Stimulated activated CD4-positive, alpha-beta T cell treated with anti-CD3 and anti-CD28 coated beads, Interleukin-4, amount 100 ng/mL, for 4 hours (primary cell): ENCODE results near the gene DCHS1.

ENCODE experiments used
- DNase-seq, 2 experiments: peaks; one replicate each; pipeline ENCODE4 v3.0.0-alpha.2; 2020

Gene DCHS1

DNA sequence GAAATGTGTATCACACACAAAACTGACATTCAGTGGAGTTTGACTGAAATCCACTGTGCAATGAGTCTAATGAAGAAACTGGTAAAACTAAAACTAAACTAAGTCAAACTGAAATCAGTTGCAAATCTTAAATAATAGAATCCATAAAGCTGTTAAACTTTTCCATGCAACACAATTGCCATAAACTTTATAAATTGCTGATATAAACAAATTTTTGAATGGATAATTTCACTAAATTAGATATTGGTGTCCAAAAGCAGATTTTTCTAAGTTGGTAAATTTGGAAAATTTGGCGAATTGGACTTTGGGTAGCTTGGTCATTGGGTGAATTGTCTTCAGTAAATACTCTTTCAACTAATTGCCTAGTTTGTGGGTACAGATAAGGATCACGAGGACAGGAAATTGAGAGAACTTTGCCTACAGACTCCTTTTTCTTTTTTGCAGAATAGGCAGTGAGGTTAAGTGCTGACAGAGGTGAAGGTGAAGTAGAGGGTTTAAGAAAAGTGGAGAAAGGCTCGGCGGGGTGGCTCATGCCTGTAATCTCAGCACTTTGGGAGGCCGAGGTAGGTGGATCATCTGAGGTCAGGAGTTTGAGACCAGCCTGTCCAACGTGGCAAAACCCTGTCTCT, 14.7 kb upstream of the DCHS1 start:
- DNase-seq: no peak

DNA sequence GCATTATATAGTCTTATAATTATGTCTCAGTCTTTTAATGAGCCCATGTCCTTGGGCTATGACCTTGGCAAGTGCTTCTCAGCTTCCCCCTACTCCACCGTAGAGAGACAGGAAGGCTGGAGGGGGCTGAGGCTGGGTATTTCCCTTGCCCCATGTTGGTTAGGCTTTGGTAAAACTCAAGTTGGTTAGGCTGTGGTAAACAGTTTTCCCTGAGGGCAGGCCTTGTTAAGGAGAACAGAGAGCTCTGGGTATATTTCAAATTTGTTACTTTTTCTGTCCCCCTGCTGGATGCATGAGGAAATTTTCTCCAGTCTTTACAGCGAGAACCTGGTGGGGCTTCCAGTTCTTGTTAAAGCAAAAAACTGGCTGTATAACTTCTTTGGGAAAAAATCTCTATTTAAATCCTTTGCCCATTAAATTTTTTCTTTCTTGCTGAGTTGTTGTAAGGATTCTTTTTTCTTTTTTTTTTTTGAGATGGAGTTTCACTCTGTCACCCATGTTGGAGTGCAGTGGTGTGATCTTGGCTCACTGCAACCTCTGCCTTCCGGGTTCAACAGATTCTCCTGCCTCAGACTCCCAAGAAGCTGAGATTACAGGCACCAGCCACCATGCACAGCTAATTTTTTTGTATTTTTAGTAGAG, 12.2 kb upstream of the DCHS1 start:
- DNase-seq: no peak

DNA sequence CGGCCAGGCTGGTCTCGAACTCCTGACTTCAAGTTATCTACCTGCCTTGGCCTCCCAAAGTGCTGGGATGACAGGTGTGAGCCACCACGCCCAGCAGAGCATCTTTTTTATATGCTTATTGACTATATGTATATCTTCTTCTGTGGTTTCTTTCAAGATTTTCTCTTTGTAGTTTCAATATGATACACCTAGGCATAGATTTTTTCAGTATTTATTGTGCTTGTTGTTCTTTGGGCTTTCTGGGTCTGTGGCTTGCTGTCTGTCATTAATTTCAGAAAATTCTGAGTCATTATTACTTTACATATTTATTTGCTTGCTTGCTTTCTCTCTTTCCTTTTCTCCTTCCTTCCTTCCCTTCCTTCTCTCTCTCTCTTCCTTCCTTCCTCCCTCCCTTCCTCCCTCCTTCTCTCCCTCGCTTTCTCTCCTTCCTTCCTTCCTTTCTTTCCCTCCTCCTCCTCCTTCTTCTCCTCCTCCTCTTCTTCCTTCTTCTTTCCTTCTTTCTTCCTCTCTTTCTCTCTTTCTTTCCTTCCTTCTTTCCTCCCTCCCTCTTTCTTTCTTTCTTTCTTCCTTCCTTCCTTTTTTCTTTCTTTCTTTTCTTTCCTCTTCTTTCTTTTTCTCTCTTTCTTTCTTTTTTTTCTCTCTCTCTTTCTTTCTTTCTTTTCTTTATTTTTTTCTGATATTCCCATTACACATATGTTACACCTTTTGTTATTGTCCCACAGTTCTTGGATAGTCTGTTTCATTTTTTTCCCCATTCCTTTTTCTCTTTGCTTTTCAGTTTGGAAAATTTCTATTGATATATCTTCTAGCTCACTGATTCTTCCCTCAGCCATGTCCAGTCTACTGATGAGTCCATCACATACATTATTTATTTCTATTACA, 10.9 kb upstream of the DCHS1 start:
- no peak for DNase-seq

DNA sequence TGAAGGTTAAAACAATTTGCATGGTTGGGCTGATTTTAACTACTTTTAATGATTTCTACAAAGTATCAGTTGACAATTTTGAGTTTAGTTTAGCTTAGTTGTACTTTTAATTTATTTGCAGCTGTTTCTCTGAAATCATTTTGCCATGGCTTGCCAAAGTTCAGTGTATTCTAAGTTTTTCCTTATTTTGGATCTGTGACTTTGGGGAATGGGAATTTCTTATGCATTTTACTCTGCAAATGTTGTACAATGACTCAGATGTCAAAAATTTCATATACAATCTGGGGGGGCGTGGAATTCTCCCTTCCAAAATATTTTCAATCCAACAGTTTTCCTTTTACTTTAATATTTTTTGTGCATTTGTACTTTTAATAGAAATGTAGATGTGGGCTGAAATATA, 8.9 kb upstream of the DCHS1 start:
- no peak for DNase-seq

DNA sequence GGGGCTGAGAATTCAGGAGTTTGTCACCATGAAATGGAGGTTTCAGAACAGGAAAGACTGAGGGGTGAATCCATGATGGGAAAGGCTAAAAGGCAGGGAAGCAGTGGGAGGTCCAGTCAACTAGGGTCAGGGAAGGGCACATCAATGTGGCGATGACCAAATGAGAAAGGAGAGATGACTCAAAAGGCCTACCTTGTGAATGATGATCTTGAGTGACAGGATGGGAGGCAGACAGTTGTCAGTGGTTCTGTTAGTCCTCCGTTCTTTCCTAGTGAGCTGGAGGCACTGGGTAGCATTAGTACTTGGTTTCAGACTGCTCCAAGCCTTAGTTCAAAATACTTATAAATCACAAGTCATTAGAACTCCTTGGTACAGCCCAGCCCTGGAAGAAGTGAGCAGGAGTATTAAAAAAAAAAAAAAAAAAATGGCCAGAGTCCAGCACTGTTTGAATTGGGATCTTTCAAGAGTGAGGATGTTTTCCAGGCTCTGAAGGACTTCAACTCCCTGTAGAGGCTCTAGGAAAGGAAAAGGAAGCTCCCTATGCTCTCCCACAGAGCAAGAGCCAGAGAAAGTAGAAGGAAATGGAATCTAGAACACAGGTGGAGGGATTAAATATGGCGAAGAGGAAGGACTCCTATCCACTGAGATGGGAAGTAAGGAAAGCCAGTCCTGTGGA, 8.3 kb upstream of the DCHS1 start:
- DNase-seq: no peak

DNA sequence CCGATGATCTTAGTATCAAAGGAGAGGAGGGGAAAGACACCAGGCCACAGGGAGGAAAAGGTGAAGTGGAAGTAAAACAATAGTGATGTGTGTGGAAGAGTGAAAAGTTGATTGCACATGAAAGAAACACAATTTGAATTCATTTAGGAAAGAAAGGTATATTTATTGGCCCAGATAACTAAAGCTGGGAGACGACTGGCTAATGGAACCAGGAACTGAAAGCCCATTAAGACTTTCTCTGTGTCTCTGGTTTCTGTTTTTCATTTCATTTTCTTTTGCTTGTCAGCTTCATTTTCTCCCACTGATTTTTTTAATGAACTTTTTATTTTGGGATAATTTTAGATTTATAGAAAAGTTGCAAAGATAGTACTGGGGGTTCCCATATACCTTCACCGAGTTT, 5.1 kb upstream of the DCHS1 start:
- no peak for DNase-seq

DNA sequence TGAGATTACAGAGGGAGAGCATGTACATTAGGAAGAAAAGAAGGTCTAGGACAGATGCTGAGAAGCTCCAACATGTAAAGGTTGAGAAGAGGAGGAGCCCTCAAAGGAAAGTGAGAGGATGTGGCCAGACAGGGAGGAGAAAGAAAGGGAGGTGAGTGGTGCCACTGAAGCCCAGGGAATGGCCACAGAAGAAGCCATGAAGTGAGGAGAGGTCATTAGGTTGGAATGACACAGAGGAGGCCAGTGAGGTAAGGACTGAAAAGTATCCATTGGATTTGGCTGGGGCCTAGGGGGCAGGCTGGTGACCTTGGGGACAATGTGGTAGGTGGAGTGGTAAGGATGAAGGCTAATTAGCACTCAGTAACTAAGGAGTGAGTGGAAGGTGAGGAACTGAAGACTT, 3.0 kb upstream of the DCHS1 start:
- DNase-seq: no peak

DNA sequence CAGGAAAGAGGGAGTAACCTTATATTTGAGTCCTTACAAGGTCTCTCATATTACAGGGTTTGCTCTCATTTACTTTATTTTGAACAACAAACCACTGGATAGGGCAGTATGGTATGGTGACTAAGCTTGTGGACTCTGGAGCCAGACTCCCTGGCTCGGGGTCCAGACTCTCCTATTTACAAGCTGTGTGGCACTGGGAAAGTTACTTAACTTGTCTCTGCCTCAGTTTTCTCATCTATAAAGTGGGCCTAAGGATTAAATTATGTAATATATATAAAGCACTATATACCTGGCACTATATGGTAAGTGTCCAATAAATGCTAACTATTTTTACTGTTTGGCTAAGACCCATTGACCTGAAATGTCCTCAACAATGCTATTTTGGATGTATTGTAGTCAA, 1.7 kb upstream of the DCHS1 start:
- no peak for DNase-seq

DNA sequence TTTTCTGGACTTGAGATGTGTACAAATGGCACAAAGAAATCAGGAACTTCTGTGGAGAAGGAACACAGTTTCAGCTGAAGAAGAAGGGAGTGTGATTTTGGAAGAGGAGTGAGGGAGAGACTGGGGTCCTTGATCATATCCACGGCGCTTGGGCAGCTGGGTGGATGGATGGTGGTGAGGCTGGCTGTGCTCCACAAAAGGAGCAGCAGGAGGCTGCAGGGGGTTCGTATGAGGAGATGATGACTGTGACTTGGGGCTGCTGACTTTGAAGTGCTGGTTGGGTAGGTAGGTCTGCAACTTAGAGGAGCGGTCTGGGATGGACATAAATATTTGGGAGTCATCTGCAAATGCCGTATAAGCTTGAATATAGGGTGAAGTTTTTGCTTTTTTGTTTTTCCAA, 1.3 kb upstream of the DCHS1 start:
- no peak for DNase-seq

DNA sequence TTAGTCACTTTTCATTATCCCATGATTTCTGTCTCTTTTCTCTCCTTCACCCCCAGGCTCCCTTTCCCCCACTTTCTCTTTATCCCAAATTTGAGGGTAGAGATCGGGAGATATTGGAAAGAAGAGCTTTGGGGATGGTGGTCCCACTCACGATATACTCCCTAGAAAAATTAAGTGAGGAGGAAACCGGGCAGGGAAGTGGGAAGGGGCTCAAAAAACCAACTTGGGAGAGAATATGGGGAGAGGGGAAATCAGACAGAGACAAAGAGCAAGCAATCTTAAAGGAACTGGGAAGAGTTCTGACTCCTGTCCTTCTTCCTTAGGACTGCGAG, 941 bp upstream of the DCHS1 start:
- DNase-seq: no peak

DNA sequence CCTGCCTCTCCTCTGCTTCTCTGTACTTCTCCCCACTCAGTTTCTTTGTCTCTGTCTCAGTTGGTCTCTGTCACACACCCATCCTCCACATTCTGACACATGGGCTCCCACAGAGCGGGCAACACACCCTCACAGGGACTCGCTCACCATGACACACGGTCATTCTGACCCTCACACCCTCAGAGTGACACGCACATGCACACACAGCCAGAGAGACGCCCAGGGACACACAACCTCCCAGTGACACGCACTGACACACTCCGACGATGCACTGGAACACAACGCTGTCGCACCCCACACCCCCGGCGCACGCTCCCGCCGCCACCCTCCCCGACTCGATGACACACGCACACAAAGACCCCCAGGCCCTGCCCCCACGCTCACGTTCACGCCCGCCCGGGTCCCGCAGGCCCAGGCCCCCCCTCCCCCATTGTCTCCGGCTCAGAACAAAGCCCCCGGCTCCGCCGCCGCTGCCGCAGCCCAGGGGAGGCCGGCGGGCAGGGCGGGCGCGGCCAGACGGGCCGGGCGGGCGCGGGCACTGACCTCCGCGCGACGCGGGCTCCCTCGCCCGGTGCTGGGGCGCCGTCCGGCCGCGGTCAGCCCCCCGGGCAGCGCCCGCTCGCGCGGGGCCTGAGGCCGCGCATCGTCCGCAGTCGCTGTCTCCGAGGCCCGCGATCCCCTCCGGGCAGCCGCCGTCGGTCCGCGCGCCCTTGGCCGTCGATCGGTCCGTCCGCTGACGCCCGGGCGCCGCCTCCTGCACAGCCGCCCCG, 404 bp downstream of the DCHS1 start:
- peak; percentile 30 to 35 for DNase-seq

DNA sequence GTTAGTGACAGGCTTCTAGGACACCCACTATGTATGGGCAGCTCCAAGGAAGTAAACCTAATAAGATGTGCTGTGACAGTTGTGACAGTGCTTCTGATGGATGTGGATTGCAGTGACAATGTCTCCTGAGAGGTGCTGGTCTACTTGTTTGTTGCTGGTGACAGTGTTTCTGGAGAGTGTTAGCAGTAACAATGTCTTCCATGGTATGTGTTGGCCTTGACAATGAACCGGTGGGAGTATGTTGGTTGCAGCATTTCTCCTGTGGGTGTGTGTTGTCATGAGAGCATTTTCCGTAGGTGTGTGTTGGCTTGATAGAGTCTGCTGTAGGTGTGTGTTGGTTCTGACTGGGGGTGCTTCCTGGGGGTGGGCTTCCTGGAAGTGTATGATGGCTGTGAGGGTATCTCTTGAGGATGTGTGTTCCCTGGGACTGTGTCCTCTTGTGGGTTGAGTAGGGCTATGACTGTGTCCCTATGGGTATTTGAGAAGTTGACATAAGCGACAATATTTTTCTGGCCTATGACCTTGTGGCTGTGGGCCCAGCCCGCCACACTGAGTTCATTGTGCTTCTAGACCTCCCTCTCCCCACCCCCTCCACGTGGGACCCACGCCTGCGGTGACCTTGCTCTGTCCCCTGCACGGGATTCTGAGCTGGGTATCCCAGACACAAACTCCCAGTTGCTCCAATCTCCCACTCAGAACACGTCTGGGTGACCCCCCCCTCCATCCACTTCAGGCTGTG, 1.2 kb downstream of the DCHS1 start:
- peak in 1 of 2 experiments; percentile 38 for DNase-seq

DNA sequence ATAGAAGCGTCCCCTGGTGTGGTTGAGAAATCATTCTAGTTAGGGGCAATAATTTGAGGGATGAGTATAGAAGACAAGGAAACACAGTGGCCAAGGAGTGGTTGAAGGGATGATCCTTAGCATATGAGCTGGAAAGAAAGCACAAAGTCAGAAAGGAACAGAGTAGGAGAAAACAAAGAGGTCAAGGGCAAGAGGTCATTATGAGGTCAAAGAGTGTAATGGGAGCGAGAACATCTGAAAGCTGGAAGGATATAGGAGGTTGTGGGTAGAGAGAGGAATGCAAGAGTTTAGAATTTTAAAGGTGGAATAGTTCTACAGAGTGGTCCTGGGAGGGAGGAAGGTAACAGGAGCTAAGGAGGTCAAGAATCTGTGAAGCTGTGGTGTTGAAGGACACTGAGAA, 2.0 kb downstream of the DCHS1 start:
- no peak for DNase-seq

DNA sequence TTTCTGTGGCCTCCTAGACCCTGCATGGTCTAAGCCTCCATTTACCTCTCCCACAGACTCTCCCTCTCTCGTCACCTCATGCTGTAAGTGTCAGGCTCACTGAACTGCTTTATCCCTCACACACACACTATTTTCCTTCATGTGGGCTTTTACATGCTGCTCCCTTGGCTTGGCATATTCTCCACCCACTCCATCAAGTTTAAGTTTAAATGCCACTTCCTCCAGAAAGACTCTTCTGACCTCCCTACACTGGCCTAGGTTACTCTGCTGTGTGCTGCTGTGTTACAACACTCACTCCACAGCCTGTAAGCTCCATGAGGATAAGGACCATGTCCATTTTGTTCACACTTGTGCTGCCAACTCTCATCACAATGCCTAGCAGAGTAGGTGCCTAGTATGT, 2.5 kb downstream of the DCHS1 start:
- DNase-seq: no peak

DNA sequence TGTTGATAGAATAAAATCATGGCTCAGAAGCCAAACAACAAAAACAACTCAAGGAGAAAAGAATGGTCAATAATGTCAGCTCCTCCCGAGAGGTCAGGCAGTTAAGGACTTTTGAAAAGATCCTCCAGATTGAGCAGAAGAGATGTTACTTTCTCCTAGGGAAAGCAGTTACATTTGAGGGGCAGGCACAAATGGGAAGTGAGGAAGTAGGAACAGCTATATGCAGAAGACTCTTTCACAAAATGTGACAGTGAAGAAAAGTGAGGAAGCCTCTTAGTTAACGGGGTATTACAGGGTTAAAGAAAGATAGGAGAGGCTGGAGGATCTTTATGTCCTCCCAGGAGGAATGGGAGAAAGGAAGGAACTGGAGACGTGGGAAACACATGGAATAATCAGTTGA, 3.4 kb downstream of the DCHS1 start:
- DNase-seq: no peak

DNA sequence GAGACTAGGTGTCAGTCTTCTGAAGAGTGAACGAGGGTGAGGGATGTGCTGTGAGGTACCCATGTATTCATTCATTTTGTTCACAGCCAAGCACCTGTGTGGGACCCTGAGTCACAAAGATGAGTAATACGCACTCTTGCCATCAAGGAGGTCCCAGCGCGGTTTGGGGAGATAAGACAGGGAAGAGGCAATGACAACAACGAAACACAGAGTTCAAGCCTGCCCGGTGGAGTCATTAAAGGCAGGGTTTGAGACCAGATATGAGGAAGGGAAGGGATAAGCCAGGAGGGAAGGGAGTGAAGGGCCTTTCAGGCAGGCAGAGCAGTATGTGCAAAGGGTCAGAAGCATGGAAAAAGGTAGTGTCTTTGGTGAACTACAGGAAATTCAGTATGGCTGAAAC, 4.6 kb downstream of the DCHS1 start:
- DNase-seq: peak; percentile 24 to 60

DNA sequence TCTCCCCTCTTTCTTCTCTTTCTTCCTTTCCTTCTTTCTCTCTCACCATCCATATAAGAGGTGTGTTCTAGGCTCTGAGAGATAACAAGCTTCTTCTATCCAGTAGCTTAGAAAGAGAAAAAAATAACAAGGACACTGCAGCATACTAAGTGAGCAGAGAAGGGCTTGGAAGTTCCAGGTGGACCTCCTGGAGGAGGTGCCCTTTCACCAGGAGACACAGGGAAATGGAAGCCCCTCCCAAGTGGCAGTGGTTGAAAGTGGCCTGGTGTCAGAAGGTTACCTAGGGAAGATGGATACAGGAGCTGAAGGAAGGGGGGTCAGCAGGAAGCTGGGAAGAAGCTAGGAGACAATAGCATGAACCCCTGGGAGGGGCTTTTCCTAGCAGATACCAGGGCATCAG, 5.5 kb downstream of the DCHS1 start:
- DNase-seq: no peak

DNA sequence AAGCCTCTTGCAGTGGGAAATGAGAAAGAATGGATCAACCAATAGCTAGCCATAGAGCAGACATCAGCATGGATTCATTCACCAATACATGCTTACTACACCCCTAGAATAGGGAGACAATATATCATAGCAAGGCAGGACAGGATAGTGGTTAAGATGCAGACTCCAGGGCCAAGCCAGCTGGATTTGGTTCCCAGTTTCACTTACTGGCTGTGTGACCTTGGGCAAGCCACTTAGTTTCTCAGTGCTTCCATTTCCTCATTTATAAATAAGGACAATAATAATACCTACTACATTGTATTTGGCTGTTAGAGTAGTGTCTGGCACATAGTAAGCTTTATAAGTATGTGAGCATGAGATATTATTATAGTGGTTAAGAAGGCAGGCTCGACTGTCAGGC, 7.1 kb downstream of the DCHS1 start:
- no peak for DNase-seq

DNA sequence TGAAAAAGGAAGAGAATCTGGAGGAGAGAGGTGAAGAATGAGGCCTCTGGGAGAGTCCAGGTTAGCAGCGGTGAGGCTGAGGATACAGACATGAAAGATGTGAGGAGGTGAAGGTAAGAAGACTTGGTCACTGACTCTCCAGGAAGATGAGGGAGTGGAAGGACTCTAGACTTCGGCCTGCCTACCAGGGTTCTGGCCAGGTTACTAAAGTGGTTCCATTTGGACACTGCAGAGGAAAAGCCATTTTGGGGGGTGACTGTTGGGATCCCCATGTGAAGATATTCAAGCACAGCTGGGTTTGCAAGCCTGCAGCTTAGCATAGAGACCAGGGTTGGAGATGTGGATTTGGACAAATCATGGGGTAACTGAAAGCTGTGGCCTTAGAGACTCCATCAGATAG, 7.8 kb downstream of the DCHS1 start:
- no peak for DNase-seq

DNA sequence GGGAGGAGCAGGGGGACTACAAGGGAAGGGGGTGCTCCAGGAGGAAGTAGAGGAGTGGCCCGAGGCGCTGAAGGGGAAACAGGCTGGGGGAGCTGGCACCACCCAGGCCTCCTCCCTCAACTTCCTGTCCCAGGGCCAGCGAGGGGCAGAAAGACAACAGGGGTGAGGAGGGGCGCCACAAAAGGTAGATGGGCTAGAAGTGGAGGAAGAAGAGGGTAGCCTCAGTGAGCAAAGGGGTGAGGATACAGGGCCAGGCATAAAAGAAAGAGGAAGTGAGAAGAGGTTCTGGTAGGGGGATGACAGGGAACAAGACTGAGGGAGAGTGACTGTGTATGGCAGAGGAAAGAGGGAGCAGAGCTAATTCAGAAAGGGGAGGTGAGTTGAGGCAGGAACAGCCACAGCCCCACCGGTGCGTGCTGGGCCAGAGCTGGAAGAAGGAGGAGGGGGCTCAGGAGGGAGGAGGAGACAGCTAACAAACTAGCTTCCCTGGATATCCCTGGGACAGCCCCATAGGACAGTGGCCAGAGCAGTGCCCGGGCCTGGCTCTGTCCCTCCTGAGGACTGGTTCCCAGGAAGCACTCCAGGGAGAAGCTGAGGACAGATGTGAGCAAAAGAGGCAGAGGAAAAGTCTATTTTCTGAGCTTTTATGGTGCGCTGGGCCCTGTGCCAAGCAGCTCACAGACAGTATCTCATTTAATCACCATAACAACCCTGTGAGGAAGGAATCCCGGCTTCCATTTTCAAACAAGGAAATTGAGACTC, 8.5 kb downstream of the DCHS1 start:
- DNase-seq: no peak

DNA sequence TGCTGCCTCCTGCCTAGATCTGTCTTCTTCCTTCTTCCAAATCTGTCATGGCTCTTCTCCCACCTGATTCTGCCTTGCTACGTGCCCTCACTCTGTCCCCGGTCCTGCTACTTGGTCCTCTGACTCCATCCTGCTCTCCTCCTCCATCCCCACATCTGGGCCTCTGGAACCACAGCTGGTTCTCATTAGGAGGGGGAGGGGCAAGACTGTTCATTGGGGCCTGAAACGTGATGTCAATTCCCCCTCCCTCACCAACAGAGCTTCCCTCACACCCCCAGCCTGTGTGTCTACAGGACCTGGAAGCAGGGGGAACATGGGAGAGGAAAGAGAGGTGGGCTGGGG, 9.1 kb downstream of the DCHS1 start:
- no peak for DNase-seq

DNA sequence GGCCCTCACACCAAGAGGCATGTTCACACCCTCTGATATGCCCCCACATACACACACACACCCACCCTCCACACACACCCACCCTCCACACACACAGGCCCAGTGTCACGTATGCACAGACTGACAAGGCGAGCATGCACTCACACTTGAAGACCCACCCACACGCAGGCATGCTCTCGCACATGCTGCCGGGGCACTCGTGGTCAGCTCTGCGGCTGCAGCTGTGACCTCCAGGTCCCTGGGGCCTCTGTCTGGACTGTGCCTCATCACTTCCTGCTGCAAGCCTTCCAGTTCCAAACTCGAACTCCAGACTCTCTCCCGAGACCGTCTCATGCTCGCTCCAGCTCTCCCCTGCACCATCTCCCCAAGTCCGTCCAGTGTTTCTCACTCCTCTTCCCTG, 9.5 kb downstream of the DCHS1 start:
- no peak for DNase-seq
